HPDE6-E6E7 (cell line): ENCODE data around the gene A4GNT.
"Not testable (repeated sequence)": the region's sequence is repeated elsewhere in the genome, so short reads cannot be mapped to it uniquely, and the experiment has no call there.

Source experiments
- DNase-seq: peaks from one replicate; pipeline ENCODE4 v3.0.0; 2011; ENCODE audit warnings: missing footprints; ENCODE audit errors: extremely low spot score

A4GNT gene

GRCh38 chr3:138132239-138132638 lies at the start of gene A4GNT:
Gene A4GNT, minus strand, starts transcription at chr3:138132390. Its CDS starts 1,134 bp downstream, at chr3:138131256.
- no peak for DNase-seq

GRCh38 chr3:138180375-138181029 lies 48.3 kb upstream of the A4GNT start:
- DNase-seq, result peak; percentile 48

GRCh38 chr3:138174421-138175131 lies 42.4 kb upstream of the A4GNT start, which contains the start of gene DBR1:
Gene DBR1, minus strand, starts transcription at chr3:138174921. Its CDS starts 126 bp downstream, at chr3:138174795.
- peak; percentile 79 for DNase-seq

- DNase-seq, result no peak
Measured at GRCh38 chr3:138173769-138174420, 41.7 kb upstream of the A4GNT start.

DNA sequence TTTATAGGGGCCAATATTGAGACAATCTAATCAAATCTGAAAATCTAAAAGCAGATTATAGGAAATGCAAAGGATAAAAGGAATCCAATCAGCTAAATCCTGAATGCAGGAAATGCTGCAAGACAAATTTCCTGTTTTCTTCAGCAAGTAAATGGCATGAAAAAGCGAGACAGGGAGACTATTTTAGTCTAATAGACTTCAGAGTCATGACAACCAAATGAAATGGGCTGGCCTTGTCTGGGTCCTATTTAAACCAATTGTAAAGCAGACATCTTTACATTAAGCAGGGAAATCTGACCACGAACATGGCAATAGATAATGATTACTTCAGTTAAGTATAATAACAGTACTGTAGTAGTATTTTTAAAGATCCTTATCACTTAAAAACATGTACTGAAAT lies 40.4 kb upstream of the A4GNT start:
- DNase-seq, result no peak

- no peak for DNase-seq
Measured at GRCh38 chr3:138165061-138165460, 32.9 kb upstream of the A4GNT start.

DNA sequence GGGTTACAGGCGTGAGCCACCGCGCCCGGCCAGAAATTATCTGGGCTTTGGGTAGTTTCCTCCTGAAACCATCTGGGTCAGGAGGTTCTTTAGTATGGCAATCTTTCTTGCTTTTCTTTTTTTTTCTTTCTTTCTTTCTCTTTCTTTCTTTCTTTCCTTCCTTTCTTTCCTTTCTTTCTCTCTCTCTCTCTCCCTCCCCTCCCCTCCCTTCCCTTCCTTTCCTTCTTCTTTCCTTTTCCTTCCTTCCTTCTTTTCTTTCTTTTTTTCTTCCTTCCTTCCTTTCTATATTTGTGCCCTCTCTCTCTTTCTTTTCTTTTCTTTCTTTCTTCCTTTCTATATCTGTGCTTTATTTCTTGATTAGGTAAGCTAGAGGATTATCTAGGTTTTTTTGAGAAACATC lies 25.6 kb upstream of the A4GNT start:
- no peak for DNase-seq

DNA sequence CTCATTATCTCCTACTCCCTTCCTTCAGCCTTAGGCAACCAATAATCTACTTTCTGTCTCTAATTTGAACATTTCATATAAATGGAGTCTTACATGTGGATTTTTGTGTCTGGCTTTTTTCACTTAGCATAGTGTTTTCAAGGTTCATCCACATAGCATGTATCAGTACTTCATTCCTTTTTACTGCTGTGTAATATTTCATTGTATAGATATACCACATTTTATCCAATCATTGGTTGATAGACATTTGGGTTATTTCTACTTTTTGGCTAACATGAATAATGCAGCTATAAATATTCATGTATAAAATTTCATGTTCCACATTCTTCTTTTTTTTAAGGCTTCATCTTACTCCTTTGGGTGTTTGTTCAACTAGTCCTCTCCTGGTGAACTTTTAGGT lies 22.3 kb upstream of the A4GNT start:
- DNase-seq, result no peak

DNA sequence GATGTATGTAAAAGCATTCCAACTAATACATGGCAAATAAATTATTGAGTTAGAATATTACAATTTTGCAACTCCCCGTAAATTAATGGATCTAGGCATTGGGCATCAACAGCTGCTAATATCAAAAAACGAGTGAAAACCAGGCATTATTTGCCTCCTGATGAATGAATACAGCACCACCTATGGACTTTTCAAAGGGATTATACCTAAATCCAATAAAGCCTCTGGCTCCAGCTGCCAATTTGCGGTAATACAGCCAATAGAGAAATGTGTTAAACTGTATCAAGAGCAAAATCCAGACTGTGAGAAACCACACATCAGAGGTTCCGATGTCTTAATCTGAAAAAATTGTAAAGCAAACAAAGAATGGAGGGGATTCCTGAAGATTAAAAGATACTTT lies 16.3 kb upstream of the A4GNT start:
- no peak for DNase-seq

DNA sequence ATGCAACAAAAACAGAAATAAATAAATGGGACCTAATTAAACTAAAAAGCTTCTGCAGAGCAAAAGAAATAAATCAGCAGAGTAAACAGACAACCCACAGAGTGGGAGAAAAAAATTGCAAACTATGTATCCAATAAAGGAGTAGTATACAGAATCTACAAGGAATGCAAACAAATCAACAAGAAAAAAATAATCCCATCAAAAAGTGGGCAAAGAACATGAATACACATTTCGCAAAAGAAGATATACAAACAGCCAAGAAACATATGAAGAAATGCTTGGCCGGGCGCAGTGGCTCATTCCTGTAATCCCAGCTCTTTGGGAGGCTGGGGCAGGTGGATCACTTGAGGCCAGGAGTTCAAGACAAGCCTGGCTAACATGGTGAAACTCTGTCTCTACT lies 10.0 kb upstream of the A4GNT start:
- not testable (repeated sequence) for DNase-seq

DNA sequence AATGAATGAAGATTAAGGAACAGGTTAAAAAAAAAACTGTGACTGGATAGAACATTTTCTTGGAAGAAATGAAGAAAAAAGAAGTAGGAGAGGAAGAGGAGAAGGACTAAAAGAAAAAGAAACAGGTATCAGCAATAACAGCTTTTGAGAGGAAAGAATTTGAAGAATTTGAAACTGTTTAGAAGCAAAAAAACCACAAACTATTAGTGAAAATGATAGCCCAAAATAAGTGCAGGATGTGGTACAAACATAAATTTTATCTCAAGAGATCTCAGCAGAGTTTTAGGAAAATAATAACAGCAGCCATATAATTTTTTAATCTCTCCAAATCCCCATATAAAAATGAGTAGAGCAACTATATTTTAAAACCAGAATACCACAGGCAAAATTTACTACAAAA lies 8.8 kb upstream of the A4GNT start:
- DNase-seq, result no peak

DNA sequence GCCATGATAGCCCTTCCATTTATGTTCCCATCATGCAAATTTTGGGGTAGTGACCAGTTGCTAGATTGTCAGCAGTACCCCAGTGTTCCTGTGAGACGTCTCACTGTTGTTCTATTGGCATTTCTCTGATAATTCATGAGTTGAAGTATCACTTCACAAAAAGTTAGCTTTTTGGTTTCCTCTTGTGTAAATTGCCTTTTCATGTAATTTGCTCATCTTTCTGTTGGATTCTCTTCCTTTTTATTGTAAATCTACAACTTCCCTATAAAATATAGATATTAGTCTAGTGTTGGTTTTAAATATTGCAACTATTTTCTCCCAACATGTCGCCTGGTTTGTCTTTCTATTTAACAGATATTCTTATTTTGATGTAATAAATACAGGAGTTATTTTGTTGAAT lies 7.5 kb upstream of the A4GNT start:
- no peak for DNase-seq

GRCh38 chr3:138137861-138138260 lies 5.7 kb upstream of the A4GNT start:
- DNase-seq, result no peak

DNA sequence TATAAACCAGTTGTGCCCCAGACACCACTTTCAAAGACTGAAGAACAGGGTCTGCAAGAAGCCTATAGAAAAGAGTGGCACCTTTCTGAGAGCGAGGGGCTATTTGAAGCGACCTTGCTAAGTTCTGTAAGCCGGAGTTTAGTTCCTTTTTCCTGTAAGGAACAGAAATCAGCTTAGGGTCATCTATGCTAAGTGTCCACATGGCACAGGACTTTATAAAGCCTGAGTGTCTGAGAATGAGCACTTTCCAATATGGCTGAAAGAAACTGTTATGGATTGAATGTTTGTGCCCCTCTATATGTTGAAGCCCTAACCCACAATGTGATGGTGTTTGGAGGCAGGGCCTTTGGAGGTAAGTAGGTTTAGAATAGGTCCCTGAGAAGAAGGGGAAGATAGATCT lies 4.0 kb upstream of the A4GNT start:
- no peak for DNase-seq

- DNase-seq, result no peak
Measured at GRCh38 chr3:138135833-138136194, 3.6 kb upstream of the A4GNT start.

DNA sequence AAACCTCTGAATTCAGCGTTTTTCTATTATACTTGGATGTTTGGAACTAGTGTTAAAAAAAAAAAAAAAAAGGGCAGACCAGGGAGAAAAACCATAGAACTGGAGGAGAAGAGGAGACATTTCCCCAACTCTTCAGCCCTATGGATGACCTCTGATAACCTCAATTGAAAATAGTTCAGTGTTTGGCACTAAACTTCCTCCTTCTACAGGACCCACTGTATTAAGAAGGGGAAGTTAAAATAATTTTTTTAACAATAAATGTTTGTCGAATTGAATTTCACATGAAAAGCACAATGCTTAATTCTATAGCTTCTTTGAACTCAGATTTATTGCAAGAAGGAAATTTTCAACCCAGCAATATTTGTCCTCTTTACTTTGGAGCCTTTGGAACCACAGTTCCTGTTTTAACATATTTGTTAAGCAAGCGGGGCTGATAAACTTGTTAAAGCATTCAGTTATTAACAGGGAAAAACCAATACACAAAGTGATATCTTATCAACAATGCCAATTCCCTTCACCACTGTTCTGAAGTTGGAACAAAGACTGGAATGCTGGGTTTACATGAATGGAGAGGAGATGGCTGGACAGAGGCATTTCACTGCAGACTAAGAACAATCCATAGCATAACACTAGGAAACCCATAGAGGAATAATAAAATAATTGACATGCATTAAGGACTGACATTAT lies 3.1 kb upstream of the A4GNT start:
- no peak for DNase-seq

DNA sequence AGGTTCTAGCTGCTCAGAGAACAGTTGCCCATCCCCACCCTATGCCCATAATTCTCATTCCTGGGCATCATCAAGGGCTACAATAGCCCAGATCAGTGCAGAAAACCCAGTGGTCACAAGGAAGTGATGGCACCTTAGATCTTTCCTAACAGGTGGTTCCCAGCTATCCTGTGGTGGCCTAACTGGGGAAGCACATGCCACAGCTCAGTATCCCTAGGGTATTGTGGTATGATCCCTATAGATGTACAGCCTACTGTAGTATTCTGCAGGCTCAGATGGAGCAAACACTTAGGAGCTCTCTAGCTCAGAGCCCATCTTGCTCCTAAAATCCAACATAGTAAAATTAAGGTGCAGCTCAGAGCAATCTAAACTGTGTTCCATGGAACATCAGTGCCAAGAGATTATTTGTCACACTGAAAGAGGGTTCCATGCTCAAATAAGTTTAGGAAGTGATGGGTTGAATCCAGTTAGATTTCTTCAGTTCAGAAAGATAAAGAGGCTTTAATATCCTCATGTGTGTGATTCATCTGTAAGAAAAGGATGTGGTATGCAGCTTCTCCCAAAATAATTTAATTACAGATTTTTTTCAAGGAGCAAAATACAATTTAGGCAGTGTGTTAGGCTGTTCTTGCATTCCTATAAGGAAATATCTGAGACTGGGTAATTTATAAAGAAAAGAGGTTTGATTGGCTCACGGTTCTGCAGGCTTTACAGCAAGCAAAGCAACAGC lies 4.4 kb downstream of the A4GNT start:
- no peak for DNase-seq

GRCh38 chr3:138125548-138126221 lies 6.5 kb downstream of the A4GNT start:
- no peak for DNase-seq

DNA sequence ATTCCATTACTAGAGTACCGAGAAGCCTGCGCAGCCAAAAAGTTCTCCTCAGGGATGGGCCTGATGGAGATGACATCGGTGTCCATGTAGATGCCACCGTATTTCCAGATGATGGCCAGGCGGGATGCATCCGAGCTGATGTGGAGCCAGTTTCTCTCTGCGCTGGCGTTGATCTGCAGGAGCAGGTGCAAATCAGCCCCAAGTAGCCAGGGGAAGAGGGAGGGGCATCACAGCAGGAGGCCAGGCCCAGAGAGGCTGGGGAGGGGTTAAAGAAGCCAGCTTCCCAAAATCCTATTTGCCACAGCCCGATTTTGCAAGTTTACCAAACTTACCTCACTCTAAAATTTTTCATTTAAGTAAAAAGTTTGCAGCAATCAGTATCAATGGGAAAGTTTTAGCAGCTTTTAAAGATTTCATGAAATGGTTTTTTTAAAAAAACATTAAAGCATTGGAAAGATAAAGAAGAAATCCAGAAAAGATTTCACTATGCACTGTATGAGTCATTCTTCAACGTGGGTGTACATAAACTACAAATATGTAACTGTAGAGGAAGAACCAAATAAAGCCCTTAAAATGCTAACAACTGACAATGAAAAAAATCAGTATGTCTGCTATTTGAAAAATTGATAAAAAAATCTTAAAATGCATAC lies 7.4 kb downstream of the A4GNT start:
- no peak for DNase-seq

GRCh38 chr3:138124188-138124587 lies 8.0 kb downstream of the A4GNT start:
- no peak for DNase-seq

GRCh38 chr3:138119423-138119766 lies 12.8 kb downstream of the A4GNT start:
- DNase-seq, result no peak
